Thyroid gland (tissue), 4 donors: Measurements from ENCODE around the gene PIP5K1C.

Experiments used
- POLR2A ChIP-seq, 2 donors: fragments of 450-650 bp; IDR thresholded peaks; one replicate each; pipeline ENCODE4 v1.6.1; 2017; ENCODE audit warnings: antibody characterized with exemption in 2 of 2, mild to moderate bottlenecking in 2 of 2, moderate library complexity in 1 of 2
- TF ChIP-seq, protein P1 (sequence below), 6 experiments: fragments of 200-600 bp in 3 of 6; fragments of 450-650 bp in 3 of 6; sonication (generic) in 3 of 6; IDR thresholded peaks; one replicate each; pipeline ENCODE4 v1.5.1; 2016 to 2019; ENCODE audit warnings: antibody characterized with exemption in 6 of 6, mild to moderate bottlenecking in 2 of 6, inconsistent platforms in 1 of 6, moderate library complexity in 1 of 6

DNA sequence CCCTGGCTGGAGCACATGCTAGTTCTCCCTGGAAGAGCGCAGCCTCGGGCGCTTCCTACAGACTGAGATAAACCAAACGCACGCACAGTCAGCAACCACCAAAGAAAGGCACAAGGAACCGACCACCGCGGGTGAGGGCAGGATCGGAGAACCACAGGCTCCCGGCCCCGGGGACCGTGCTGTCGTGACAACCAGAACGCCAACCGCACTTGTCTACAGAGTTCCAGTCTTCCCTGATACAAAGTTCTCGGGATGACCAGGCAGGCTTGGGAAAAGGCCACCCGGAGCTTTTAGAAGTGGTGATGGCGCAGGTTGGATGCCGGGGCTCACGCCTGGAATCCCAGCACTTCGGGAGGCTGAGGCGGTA is 40.5 kb downstream of the PIP5K1C start:
- TF ChIP-seq, protein P1, sequence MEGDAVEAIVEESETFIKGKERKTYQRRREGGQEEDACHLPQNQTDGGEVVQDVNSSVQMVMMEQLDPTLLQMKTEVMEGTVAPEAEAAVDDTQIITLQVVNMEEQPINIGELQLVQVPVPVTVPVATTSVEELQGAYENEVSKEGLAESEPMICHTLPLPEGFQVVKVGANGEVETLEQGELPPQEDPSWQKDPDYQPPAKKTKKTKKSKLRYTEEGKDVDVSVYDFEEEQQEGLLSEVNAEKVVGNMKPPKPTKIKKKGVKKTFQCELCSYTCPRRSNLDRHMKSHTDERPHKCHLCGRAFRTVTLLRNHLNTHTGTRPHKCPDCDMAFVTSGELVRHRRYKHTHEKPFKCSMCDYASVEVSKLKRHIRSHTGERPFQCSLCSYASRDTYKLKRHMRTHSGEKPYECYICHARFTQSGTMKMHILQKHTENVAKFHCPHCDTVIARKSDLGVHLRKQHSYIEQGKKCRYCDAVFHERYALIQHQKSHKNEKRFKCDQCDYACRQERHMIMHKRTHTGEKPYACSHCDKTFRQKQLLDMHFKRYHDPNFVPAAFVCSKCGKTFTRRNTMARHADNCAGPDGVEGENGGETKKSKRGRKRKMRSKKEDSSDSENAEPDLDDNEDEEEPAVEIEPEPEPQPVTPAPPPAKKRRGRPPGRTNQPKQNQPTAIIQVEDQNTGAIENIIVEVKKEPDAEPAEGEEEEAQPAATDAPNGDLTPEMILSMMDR (IDR thresholded peaks at IDR 0.05): no peak
- TF ChIP-seq POLR2A (IDR thresholded peaks at IDR 0.05): no peak
